Mammary epithelial cell (primary cell): ENCODE measurements around the gene FAM3B.

ENCODE experiments used
- EZH2 ChIP-seq: IDR thresholded peaks from 2 replicates; pipeline ENCODE4 v1.6.1; 2012; ENCODE audit warnings: low read length, inconsistent platforms, borderline replicate concordance
- TF ChIP-seq, protein P1 (sequence below), 2 donors: IDR thresholded peaks in 1 of 2; conservative IDR thresholded peaks in 1 of 2; 2 replicates each; pipeline ENCODE4 v1.5.1; 2011 to 2012; ENCODE audit warnings: inconsistent platforms in 2 of 2, low read length in 2 of 2, mild to moderate bottlenecking in 2 of 2, control low read depth in 1 of 2, low read depth in 1 of 2; ENCODE audit not compliant: insufficient read depth in 1 of 2; ENCODE audit errors: extremely low read depth in 1 of 2

DNA sequence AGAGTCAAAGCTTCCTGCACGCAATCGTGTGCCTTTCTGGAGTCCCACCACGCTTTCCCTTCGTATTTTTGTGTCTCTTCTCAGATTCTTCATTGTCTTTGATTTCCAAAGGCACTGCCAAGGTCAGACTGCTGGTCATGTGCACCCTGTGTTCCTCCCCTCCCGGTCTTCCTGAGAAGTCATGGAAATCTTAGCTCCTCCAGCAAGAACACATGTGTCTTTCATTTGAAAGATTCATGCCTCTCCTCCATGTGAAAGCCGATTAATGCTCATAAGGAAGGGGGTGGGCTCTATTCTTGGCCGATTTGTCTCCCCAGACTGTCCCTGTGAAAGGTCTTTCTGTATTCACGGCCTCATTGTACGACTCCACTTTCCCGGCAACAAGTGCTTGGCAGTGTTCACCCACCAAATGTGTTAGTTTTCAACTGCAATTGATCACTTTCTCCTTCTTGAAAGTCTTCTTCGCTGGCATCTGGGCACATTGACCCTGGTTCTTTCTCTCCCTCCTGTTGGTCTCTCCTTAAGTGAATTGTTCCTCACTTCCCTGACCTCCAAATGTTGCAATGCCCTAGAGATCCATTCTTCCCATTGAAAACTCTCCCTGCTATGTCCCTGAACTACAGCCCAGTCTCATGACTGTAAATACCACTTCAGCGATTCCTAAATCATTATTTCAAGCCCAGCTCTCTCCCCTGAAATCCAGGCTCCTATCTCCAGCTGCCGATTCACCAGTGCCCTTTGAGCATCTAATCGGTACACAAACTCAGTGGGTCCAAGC, 70.6 kb downstream of the FAM3B start:
- TF ChIP-seq, protein P1, sequence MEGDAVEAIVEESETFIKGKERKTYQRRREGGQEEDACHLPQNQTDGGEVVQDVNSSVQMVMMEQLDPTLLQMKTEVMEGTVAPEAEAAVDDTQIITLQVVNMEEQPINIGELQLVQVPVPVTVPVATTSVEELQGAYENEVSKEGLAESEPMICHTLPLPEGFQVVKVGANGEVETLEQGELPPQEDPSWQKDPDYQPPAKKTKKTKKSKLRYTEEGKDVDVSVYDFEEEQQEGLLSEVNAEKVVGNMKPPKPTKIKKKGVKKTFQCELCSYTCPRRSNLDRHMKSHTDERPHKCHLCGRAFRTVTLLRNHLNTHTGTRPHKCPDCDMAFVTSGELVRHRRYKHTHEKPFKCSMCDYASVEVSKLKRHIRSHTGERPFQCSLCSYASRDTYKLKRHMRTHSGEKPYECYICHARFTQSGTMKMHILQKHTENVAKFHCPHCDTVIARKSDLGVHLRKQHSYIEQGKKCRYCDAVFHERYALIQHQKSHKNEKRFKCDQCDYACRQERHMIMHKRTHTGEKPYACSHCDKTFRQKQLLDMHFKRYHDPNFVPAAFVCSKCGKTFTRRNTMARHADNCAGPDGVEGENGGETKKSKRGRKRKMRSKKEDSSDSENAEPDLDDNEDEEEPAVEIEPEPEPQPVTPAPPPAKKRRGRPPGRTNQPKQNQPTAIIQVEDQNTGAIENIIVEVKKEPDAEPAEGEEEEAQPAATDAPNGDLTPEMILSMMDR (conservative IDR thresholded peaks at IDR 0.05 in 1 of 2, IDR thresholded peaks at IDR 0.05 in 1 of 2; ENCODE audit: extremely low read depth in 1 of 2, insufficient read depth in 1 of 2, low read depth in 1 of 2, low read length in 2 of 2): no peak
- no peak for TF ChIP-seq EZH2
